ENCODE measurements around the gene NFATC2.

The NFATC2 gene

GRCh38 chr20:51454250-51454865, 88.2 kb downstream of the NFATC2 start:
- TF ChIP-seq CTCF (IDR thresholded peaks at IDR 0.05; ENCODE audit: control insufficient read depth, extremely low read depth, insufficient read depth) = no peak
- DNase-seq (ENCODE audit: low read depth) = no peak
- no peak overlapping the region for H3K4me3 ChIP-seq (ENCODE audit: low read depth, low read length)

- no peak for TF ChIP-seq CTCF (IDR thresholded peaks at IDR 0.05; ENCODE audit: control insufficient read depth, extremely low read depth, insufficient read depth)
Observed at GRCh38 chr20:51452734-51453365, 89.7 kb downstream of the NFATC2 start.

GRCh38 chr20:51452091-51452613, 90.4 kb downstream of the NFATC2 start:
- no peak for DNase-seq (ENCODE audit: low read depth)
- TF ChIP-seq CTCF (IDR thresholded peaks at IDR 0.05; ENCODE audit: control insufficient read depth, extremely low read depth, insufficient read depth) = no peak
- no peak overlapping the region for H3K4me3 ChIP-seq (ENCODE audit: low read depth, low read length)

More at GRCh38 chr20:51452734-51453365, 89.7 kb downstream of the NFATC2 start:
- H3K4me3 ChIP-seq (ENCODE audit: low read depth, low read length) = no peak overlapping the region
- DNase-seq (ENCODE audit: low read depth) = no peak

GRCh38 chr20:51451484-51451883, 91.0 kb downstream of the NFATC2 start:
- H3K4me3 ChIP-seq (ENCODE audit: low read depth, low read length) = no peak overlapping the region
- no peak for DNase-seq (ENCODE audit: low read depth)
- TF ChIP-seq CTCF (IDR thresholded peaks at IDR 0.05; ENCODE audit: control insufficient read depth, extremely low read depth, insufficient read depth) = no peak

- H3K4me3 ChIP-seq (ENCODE audit: low read depth, low read length) = no peak overlapping the region
- no peak for TF ChIP-seq CTCF (IDR thresholded peaks at IDR 0.05; ENCODE audit: control insufficient read depth, extremely low read depth, insufficient read depth)
- no peak for DNase-seq (ENCODE audit: low read depth)
Observed at GRCh38 chr20:51450984-51451383, 91.5 kb downstream of the NFATC2 start.

GRCh38 chr20:51450221-51450712, 92.3 kb downstream of the NFATC2 start:
- no peak overlapping the region for H3K4me3 ChIP-seq (ENCODE audit: low read depth, low read length)
- no peak for TF ChIP-seq CTCF (IDR thresholded peaks at IDR 0.05; ENCODE audit: control insufficient read depth, extremely low read depth, insufficient read depth)
- DNase-seq (ENCODE audit: low read depth) = no peak

All from LNCaP clone FGC (cell line).